Measurements from ENCODE around the gene OLFML2B. TPM values are rescaled to one million over a fixed set of nuclear protein-coding genes. Genes with fewer than 3 reads are reported as not detected.

OLFML2B gene
- polyA plus RNA-seq, 1 experiment: 3.5 TPM

GRCh38 chr1:162011337-162012012 lies 12.2 kb downstream of the OLFML2B start:
- DNase-seq (ENCODE audit: low read depth): no peak
- H3K36me3 ChIP-seq (ENCODE audit: control insufficient read depth, insufficient read depth, low read length): no peaks in the 10 kb centered on the region
- no peak for TF ChIP-seq CTCF (IDR thresholded peaks at IDR 0.05; ENCODE audit: insufficient read depth, low read depth, low read length)
- no peak overlapping the region for H3K4me3 ChIP-seq (ENCODE audit: low read depth, low read length)
- CTCF ChIA-PET: no interaction called here
- POLR2A ChIA-PET: no interaction called here
- H3K27me3 ChIP-seq (ENCODE audit: control insufficient read depth, insufficient read depth, low read length): no peaks in the 10 kb centered on the region

- ChIA-PET CTCF (no interaction called here), POLR2A (no interaction called here)
- DNase-seq (ENCODE audit: low read depth): no peak
- Histone ChIP-seq H3K27me3 (ENCODE audit: control insufficient read depth, insufficient read depth, low read length) (no peaks in the 10 kb centered on the region), H3K36me3 (ENCODE audit: control insufficient read depth, insufficient read depth, low read length) (no peaks in the 10 kb centered on the region), H3K4me3 (ENCODE audit: low read depth, low read length) (no peak overlapping the region)
- TF ChIP-seq CTCF (IDR thresholded peaks at IDR 0.05; ENCODE audit: insufficient read depth, low read depth, low read length): no peak
Observed at GRCh38 chr1:162010175-162010506, 13.5 kb downstream of the OLFML2B start.

GRCh38 chr1:162009501-162010174 lies 14.0 kb downstream of the OLFML2B start:
- TF ChIP-seq CTCF (IDR thresholded peaks at IDR 0.05; ENCODE audit: insufficient read depth, low read depth, low read length): no peak
- no peaks in the 10 kb centered on the region for H3K36me3 ChIP-seq (ENCODE audit: control insufficient read depth, insufficient read depth, low read length)
- ChIA-PET POLR2A (no interaction called here), CTCF (no interaction called here)
- no peak overlapping the region for H3K4me3 ChIP-seq (ENCODE audit: low read depth, low read length)
- no peak for DNase-seq (ENCODE audit: low read depth)
- no peaks in the 10 kb centered on the region for H3K27me3 ChIP-seq (ENCODE audit: control insufficient read depth, insufficient read depth, low read length)

GRCh38 chr1:162008799-162009198 lies 14.9 kb downstream of the OLFML2B start:
- CTCF ChIA-PET: interaction anchor here (0.7 kb wide), 1 partner anchor 10 kb away, joined by 4 read pairs; no protein-coding TSS in a partner anchor
- Histone ChIP-seq H3K4me3 (ENCODE audit: low read depth, low read length) (no peak overlapping the region), H3K36me3 (ENCODE audit: control insufficient read depth, insufficient read depth, low read length) (no peaks in the 10 kb centered on the region), H3K27me3 (ENCODE audit: control insufficient read depth, insufficient read depth, low read length) (no peaks in the 10 kb centered on the region)
- no peak for DNase-seq (ENCODE audit: low read depth)
- no peak for TF ChIP-seq CTCF (IDR thresholded peaks at IDR 0.05; ENCODE audit: insufficient read depth, low read depth, low read length)
- POLR2A ChIA-PET: no interaction called here

GRCh38 chr1:162007466-162007865 lies 16.2 kb downstream of the OLFML2B start:
- no peak for DNase-seq (ENCODE audit: low read depth)
- Histone ChIP-seq H3K4me3 (ENCODE audit: low read depth, low read length) (no peak overlapping the region), H3K27me3 (ENCODE audit: control insufficient read depth, insufficient read depth, low read length) (no peaks in the 10 kb centered on the region), H3K36me3 (ENCODE audit: control insufficient read depth, insufficient read depth, low read length) (no peaks in the 10 kb centered on the region)
- ChIA-PET CTCF (no interaction called here), POLR2A (no interaction called here)
- no peak for TF ChIP-seq CTCF (IDR thresholded peaks at IDR 0.05; ENCODE audit: insufficient read depth, low read depth, low read length)
